Right renal pelvis (tissue), 4 donors: ENCODE results near the gene PSMA4. TPM values are rescaled to one million over a fixed set of nuclear protein-coding genes. Genes with fewer than 3 reads are reported as not detected.
"Not testable (repeated sequence)": the region's sequence is repeated elsewhere in the genome, so short reads cannot be mapped to it uniquely, and the experiment has no call there.

Source experiments
- DNase-seq, 4 donors: peaks; one replicate each; pipeline ENCODE4 v3.0.0-alpha.2; 2013; ENCODE audit warnings: low read depth in 4 of 4, low spot score in 3 of 4, missing footprints in 1 of 4
- polyA plus RNA-seq, 4 donors: library from polyadenylated mRNA; unstranded; fragments of 120-200 nt; gene quantifications; one replicate each; pipeline ENCODE4 v1.2.1, GENCODE V29; 2013; ENCODE audit not compliant: insufficient read length in 4 of 4

PSMA4 gene
- 100 to 1,000 TPM; 263 to 294 (median 288) TPM for polyA plus RNA-seq

DNA sequence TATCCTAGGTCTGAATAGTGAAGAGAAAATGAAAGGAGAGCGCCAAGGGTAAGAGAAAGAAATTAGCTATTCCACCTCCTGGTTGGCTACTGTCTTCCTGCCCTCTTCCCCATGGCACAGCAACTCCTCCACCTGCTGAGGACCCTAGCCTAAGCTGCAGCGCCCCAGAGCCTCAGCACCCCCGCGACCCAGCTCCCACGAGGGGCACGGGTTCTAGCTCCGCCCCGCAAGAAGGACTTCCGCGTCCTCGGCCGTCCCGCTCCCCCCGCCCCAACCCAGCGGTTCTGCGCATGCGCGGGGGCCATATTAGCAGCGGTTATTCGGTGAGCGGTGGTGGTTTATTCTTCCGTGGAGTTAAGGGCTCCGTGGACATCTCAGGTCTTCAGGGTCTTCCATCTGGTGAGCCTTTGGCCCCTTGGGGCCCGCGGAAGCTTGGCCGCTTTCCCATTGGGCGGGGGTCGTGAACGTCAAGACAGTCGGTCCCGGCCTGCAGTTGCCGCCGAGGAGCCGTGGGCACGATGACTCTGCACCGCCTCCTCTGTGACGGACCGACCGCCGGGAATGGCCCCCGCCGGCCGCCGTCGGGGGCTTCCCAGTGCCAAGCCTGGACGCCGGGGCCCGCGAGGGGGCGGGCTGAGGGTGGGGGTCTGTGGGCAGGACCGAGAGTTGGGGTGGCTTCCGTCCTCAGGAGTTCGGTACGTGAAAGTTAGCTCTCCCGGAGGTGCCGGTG, at the start of gene PSMA4:
TSS of gene PSMA4 (plus strand) at position 304 of the 730 bp plus-strand sequence. CDS start 1,484 bp downstream, outside the sequence.
- DNase-seq: peak; percentile 78 to 88 (median 84)

DNA sequence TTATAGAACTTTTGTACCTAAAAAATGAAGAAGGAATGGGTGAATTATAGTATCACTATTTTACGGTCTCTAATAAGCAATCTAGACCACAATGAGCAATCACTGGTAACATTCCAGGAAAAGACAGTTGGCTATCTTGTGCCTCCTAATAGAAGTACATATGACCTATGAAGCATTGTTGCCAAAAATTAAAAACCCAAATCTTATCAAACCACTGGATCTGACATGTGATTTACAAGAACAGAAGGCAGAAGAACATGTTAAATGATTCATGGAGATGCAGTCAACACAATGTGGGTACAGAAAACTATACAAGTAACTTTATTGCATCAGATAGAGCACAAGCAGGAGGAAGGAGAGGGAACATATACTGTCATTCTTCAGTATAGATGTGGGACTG, 47.4 kb upstream of the PSMA4 start:
- DNase-seq: no peak

DNA sequence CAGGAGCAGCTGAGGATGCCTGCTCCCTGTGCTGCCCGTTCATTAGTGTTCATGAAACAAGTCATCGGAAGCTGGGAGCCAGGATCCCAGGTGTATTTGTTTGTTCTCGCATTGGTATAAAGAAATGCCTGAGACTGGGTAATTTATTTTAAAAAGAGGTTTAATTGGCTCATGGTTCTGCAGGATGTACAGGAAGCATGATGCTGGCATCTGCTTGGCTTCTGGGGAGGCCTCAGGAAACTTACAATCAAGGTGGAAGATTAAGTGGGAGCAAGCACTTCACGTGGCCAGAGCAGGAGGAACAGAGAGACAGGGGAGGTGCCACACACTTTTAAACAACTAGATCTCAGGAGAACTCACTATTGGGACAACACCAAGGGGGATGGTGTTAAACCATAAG, 38.4 kb upstream of the PSMA4 start:
- DNase-seq: no peak

DNA sequence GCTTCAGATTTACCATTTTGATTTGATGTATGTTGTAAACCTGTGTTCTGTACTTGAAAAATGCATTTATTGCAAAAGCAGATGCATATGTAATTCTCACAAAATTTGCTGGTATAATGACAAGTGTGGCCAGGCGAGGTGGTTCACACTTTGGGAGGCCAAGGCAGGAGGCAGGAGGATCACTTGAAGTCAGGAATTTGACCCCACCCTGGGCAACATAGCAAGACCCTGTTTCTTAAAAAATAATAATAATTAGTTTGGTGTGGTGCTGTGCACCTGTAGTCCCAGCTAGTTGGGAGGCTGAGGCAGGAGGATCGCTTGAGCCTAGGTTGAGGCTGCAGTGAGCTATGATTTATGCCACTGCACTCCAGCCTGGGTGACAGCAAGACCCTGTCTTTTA, 37.6 kb upstream of the PSMA4 start:
- no peak for DNase-seq

DNA sequence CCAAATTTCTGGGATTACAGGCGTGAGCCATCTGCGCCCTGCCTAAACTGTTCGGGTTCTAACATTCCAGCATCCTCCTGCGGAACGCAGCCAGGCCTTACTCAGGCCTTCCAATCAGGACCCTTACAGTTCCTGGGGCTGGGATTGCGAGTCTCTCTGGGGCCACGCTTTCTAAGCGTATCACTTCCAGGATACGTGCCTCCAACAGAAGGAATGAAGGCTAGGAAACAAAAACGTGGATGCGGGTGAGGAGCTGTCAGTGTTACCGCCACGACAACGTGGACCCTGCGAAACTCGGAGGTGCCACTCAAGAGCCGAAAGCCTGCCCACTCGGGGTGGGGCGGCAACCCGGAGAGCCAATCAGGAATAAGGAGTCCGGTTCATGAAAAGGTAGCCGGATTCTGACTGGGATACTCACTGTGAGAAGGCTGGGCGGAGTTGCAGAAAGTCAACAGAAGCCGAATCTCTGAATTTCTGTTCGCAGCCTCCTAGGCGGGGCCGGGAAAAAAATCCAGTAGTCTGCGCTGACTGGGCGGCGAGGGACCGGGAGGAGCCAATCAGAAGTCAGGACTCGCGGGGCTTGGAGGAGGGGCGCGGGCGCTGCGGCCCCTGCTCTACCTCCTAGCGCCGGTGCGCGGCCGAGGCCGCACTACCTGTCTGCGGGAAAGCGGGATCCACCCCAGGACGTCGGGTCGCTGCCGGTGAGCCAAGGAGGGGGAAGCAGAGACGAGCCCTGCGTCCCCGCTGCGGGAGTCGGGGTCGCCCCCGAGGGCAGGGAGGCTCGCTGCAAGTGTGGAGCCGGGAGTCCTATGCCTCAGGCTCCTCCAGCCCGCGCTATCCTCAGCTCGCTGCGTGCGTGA, 33.0 kb upstream of the PSMA4 start, which contains the start of gene HYKK:
TSS of gene HYKK (plus strand) at position 607 of the 860 bp plus-strand sequence. CDS start 5,512 bp downstream, outside the sequence.
- DNase-seq: peak; percentile 83 to 95 (median 94)

DNA sequence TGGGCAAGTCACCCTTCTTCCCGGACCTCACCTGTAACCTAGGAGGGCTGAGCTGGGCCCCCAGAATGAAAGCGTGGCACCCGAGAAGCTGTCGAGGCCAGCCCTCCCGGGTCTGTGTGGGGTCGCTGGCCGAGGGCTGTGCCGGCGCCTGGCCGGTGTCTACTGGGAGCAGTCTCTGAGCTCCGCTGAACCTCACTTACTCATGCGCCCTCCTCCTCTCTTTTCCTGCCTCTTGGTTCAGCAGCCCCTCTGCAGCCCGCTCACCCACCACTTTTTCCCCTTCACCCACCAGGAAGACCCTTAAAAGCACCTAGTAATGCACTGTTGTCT, 32.4 kb upstream of the PSMA4 start:
- no peak for DNase-seq

DNA sequence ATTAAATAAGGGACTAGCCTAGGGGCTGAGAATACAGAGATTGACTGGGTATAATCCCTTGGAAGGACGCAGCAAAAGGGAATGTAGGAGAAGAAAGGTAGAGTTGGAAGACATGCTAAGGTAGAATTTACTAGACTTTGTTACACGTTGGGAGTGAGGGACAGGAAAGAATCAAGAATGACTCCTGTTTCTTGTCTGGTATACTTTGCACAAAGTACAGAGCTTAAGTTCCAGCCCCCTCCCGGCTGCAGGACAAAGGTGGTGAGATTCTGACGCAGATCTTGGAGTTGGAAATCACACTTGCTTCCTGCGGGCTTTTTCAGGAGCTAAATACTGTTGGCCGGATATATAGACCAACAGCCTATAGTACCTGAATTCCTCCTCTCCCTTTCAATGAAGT, 32.0 kb upstream of the PSMA4 start:
- no peak for DNase-seq

DNA sequence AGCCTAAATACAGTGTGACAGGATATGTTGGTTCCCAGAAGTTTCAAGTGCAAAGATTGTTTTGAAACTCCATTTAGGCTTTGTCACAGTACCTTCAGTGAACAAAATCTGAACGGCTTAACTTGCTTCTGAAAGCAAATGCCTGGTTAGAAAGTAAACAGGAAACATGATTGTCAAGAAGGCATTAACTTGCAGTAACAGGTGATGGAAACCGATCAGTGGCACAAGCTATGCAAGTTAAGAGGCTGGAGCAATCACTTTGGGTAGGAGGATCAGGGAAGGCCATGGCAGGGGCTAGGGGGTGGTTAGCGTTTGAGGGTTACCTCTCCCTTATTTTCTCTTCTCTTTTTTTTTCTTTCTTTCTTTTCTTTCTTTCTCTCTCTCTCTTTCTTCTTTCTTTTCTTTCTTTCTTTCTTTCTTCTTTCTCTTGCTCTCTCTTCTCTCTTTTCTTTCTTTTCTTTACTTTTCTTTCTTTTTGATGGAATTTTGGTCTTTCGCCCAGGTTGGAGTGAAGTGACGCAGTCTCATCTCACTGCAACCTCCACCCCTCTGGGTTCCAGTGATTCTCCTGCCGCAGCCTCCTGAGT, 30.4 kb upstream of the PSMA4 start:
- no peak for DNase-seq

DNA sequence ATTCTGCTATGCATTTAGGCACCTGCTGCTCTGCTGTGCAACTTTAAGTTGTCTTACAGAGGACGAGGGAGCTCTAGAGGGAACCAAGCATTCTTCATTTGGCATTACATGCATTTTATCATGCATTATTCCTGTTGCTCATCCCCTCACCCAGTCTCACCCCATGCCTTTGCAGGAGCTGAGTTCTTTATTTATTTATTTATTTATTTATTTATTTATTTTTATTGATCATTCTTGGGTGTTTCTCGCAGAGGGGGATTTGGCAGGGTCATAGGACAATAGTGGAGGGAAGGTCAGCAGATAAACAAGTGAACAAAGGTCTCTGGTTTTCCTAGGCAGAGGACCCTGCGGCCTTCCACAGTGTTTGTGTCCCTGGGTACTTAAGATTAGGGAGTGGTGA, 20.2 kb upstream of the PSMA4 start:
- not testable (repeated sequence) for DNase-seq

DNA sequence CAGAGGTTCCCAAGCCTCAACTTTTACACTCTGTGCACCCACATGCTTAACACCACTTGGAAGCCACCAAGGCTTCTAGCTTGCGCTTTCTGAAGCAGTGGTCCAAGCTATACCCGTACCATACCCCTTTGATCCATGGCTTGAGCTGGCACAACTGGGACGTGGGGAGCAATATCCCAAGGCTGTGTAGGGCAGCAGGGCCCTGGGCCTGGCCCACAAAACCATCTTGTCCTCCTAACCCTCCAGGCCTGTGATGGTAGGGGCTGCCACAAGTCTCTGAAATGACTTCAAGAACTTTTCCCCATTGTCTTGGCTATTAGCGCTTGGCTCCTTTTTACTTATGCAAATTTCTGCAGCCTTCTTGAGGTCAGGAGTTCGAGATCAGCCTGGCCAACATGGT, 16.0 kb upstream of the PSMA4 start:
- DNase-seq: no peak

DNA sequence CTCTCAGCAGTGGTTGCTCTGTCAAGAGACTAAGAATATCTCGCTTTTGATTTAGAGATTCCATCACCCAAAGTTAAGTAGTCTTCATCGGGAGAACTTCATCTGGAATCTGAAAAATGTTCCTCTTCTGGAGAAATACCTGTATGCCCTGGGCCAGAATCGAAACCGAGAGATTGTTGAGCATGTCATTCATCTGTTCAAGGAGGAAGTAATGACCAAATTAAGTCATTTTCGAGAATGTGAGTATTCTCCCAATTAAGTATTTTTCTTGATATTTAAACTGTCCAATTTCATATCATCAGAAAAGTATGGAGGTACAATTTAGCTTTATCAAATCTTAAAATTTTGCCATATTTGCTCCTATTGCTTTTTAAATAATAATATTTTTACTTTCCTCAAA, 12.9 kb upstream of the PSMA4 start:
- no peak for DNase-seq

DNA sequence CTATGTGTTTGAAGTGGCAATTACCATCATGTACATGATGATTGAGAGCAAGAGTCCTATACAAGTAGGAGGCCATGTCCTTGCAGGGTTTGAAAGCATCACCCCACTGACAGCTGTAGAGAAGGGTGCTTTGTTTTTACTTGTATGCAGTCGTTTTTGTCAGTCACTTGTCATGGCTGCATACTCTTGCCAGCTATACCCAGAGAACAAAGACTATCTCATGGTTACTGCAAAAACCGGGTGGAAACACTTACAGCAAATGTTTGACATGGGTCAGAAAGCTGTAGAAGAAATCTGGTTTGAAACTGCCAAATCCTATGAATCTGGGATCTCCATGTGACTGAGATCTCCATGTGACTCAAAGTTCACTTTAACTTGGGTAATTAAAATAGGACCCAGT, 6.9 kb upstream of the PSMA4 start:
- no peak for DNase-seq

DNA sequence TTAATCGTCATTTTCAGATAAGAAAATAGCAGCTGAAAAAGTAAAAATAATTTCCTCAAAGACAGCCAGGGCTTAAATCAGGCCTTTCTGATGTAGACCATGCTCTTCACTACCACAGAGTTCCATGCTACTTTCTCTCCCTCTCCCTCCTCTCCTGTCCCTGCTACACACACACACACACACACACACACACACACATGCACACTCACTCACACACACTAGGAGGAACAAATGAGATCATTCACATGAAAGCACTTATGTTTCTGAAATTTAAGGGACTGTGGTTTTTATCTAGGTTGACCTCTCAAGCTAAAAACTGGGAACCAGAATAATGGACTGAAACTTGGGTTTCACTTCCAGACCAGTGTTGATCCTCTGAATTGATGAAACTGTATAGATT, 4.1 kb upstream of the PSMA4 start:
- no peak for DNase-seq

DNA sequence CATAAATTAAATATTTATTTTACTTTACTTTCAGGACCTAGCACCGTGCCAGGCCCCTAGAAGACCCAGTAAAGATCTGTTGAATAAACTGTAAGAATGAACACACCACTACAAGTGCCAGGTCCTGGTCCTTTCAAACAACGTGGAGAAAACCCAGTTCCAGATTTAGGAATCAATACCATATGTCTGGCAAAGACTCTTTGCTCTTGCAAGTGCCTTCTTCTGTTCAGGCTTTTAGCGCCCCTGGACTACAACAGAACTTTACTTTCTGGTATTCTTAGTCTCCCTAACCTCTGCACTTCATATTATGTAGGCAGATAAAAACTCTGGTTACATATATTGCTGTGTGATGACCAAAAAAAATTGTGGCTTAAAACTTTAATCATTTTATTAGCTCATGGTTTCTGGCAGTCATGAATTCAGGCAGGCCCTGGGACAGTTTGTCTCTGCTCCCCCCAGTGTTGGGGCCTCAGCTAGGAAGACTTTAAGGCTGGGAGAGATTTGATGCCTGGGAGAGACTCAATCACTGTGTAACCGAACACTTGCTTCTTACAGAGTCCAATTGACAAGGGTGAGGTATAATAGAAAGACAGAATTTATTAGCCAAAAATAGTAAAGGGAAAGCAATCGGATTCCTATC, 2.9 kb upstream of the PSMA4 start:
- DNase-seq: no peak

DNA sequence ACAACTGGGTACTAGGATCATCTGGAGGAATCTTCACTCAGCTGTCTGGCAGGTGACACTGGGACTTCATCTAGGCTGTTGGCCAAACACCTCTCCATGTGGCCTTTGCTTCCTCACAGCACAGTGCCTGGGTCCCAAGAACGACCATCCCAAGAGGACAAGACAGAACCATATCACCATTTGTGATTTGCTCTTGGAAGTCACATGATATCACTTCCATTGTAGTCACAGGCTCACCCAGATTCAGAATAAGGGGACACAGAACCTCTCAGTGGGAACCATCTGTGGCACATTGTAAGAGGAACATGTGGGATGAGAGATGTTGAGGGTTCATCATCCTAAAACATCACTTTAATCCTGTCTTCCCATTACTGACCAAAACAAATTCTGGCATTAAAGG, 1.9 kb upstream of the PSMA4 start:
- DNase-seq: no peak

DNA sequence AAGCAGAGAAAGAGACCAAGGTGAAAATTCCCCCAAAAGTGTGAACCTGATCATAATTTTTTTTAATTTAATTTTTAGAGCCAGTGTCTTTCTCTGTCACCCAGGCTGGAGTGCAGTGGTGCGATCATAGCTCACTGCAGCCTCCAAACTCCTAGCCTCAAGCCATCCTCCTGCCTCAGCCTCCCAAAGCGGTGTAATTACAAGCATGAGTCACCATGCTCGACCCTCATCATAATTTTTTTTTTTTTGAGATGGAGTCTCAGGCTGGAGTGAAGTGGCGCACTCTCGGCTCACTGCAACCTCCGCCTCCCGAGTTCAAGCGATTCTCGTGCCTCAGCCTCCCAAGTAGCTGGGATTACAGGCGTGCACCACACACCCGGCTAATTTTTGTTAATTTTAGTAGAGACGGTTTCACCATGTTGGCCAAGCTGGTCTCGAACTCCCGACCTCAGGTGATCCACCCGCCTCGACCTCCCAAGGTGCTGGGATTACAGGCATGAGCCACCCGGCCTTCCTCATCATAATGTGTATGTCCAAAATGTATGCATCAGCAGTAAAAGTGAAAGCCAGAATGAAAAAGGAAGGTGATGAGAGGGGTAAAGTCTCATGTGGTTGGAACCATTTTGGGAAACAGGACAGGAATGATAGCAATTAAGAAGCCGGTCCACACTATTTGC, 642 bp upstream of the PSMA4 start:
- not testable (repeated sequence) for DNase-seq

DNA sequence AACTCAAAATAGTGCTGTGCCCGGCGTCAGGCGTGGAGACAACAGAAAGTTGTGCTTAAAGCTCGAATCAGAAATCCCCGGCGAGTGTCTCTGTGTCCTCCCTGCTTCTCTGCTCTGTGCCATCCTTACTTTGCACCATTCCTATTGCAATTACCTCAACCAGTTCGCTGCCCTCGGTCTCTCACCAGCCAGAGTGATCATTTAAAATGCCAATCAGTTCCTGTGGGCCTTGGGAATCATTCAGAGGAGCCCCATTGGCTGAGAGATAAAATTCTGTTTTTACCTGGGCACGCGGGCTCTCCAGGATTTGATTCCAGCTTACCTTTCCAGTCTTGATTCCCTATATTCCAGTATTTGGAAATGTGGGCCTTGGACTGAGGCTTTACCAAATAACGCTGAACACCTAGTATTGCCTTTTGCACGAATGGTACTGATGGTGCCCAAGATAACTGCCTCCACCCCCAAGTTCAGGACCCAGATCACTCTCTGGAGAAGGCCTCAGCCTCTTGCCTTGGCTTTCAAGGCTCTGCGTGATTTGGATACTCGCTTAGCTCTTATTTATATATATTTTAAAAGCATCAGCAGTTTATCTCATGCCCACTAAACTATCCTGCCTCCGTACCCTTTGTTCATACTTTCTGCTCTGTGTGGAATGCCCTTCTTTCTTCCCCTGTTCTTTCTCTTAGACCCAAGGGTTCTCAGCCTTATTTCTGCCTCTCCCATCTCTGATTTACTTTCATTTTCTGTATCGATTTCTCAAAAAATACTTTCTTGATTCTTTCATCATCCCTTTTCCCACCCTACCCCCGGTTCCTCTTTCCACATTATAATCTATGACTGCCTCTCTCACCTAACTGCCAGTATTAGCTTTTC, 863 bp downstream of the PSMA4 start:
- no peak for DNase-seq

DNA sequence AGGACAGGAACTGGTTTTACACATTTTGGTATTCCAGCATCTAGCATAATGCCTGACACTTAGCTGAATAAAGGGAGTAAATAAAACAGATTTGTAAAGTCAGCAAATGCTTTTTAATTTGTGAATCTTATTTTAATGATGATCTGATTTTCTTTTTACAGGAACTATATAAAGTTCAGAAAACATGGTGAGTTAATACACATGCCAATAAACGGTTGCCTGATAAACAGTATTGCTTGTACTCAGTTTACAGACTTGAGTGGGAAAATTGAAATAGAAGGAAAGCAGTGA, 1.4 kb downstream of the PSMA4 start:
- DNase-seq: no peak

DNA sequence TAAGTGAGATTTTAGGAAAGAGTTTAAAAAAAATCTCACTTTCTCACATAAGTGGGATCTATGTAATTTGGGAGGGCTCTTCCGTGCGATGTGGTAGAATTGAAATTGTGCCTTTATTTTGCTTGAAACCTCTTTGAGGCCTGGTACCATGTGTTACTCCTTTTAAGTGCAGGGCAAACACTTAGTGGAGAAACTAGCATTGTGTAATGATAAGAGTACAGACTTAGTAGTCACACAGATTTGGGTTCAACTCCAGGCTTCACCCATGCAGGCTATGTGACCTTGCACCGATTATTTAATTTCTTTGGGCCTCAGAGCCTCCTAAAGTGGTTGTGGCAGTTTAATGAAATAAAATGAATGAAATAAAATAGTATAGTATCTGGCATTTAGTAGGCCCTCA, 2.4 kb downstream of the PSMA4 start:
- no peak for DNase-seq

DNA sequence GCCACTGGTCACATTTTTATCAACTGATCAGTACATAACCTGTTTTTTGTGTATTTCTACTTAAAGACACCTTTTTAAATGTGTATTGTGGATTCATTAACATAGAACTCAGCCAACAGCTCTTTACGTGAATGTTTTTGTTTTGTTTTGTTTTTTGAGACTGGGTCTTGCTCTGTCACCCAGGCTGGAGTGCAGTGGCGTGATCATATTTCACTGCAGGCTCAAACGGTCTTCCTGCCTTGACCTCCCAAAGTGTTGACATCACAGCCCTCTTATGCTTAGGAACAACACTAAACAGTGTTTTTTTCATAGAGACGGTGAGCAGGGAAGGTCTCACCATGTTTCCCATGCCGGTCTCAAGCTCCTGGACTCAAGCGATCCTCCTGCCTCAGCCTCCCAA, 9.9 kb downstream of the PSMA4 start:
- DNase-seq: no peak
